ENCODE measurements around the gene GARNL3.

GARNL3 gene

GRCh38 chr9:127233989-127234388 is 30.6 kb upstream of the GARNL3 start:
- no peak for DNase-seq

GRCh38 chr9:127237801-127238200 is 26.8 kb upstream of the GARNL3 start:
- DNase-seq, result no peak

GRCh38 chr9:127241354-127241753 is 23.2 kb upstream of the GARNL3 start:
- no peak for DNase-seq

- peak; percentile 95 for DNase-seq
Observed at GRCh38 chr9:127244609-127245601, 19.7 kb upstream of the GARNL3 start.

GRCh38 chr9:127245637-127246164 is 18.9 kb upstream of the GARNL3 start:
- no peak for DNase-seq

DNA sequence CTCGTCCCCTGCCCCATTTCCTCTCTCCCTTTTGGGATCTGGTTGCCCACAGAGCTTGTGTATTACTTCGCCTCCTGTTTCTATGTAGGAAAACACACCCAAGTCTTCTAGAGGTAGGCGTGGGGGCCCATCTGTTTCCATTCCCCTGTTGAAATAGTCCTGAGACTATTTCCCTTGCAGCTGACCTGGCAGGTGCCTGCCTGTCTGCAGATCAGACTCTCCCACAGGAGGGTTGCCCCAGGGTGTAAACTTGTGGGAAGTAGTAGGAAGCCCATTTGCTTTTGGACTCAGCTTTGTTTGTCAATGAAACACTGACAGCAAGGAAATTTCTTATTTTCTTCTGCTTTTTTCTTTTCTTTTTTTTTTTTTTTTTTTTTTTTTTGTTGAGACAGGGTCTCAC is 16.3 kb upstream of the GARNL3 start:
- no peak for DNase-seq

DNA sequence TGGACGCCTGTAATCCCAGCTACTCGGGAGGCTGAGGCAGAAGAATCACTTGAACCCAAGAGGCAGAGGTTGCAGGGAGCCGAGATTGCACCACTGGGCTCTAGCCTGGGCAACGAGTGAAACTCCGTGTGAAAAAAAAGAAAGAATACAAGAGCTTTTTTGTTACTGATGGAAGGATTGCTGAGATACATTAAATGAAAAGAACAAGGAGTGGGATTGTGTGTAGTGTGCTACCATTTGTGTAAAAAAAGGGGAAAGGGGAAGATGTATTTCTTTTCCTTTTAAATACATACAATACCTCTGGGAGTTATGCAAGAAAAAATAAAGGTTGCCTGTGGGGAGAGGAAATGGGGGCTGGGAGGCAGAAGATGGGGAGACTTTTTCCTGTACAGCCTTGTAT is 14.7 kb upstream of the GARNL3 start:
- no peak for DNase-seq

DNA sequence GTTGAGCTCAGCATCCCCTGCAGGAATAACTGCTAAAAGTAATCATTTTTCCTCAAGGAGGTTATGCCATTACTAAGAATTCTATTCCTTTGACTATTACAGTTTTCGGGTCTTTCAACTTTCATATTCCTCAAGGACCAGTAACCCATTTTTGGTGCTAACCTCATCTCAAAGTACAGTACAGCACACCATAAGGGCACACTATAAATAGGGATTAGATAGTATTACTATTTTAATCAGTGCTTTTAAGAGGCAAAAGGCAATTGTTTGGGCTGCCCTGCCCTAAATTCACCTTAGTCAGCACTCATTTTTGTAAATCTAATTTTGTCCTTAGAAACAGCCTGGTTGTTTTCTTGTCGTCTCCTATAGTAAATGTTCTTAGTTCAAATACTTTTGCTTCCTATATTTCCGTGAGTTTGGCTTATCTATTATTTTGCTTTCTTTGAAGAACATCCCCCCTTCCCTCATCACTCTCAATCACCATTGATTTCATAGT is 13.6 kb upstream of the GARNL3 start:
- no peak for DNase-seq

GRCh38 chr9:127252410-127253318 is 11.9 kb upstream of the GARNL3 start:
- DNase-seq, result no peak

DNA sequence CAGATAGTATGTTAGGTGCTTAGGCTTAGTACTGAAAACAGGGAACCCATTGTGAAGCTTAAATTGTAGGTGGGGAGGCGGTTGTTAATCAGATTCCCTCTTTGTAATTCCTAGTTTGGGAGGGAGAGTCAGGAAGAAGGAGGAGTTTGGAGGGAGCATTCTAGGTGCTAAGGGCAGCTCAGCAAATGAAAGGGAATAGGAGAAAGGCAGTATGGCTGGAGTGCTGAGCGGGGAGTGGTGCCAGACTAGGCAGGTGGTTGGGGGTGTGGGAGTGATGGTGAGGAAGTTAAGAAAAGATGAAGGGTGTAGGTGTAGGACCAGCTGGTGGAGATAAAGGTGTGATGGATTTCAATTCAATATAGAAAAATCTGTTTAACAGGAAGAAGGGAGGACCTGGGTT is 11.1 kb upstream of the GARNL3 start:
- no peak for DNase-seq

DNA sequence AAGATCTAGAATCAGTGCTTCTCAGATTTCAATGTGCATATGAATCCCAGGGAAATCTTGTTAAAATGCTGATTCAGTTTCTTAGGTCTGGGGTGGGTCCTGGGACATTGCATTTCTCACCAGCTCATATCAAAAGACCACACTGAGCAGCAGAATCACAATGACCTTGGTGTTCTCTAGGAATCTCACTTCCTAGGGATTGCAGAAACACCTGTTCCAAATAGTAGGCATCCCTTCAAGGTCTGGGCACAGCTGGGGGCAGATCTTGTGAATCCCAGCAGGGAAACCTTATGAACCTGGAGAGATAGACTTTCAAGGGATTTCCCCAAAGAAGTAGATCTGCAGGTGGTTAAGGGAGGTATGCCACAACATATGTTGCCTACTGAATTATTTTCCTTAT is 8.9 kb upstream of the GARNL3 start:
- DNase-seq, result no peak

GRCh38 chr9:127256324-127256723 is 8.2 kb upstream of the GARNL3 start:
- no peak for DNase-seq

DNA sequence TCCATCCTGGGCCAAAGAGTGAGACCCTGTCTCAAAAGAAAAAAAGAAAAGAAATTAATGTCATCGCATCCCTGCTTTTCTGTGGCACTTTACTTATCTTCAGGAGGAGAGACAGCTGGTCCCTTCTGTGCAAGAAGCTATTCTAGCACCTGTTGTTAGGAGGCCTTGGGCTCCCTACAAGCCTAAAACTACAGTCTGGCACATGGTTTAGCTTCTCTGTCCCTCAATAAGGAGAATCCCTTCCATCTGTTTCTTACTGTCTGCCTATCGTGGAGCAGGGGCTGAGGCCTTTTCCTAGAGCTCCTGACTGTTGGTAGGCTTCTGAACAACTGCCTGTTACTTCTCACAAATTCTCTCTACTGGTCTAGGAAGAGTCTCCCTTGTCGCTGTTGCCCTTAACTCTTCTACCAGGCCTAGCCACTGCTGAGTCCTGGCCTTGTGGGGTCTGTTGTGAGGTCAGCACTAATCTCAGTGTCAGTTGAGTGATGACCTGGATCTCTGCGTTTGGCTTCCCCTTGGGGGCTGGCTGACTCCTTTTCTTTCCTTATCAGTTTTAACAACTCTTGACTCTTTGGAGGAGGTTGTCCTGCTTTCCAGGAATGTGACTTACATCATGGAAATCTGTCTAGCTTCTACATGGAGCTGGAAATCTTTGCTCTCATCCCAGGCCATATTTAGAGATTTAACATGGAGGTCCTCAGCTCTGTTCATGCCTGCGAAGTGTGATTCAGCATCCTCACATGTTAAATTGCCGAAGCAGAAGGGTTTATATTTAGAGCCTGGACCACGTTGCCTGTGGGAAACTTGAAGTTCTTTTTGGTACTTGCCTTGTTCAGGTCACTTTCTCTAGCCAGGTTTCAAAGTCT is 5.7 kb upstream of the GARNL3 start:
- DNase-seq, result no peak

DNA sequence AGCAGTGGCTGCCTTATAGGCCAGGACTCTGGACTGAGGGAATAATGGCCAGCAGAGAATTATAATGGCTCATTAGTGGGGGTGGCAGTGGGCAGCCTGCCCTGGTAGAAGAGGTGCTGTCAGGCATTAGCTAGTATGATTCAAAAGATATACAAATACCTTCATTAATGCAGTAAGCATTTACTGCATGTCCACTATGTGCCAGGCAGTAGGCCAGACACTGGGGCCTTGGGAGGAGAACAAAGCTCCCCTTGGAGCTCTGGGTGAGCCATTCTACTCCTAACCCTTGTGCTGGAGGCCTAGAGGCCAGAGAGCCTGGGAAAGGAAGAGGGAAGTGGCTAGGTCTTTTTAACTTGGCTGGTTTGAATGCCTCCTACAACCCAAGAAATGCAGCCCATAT is 2.0 kb upstream of the GARNL3 start:
- no peak for DNase-seq

DNA sequence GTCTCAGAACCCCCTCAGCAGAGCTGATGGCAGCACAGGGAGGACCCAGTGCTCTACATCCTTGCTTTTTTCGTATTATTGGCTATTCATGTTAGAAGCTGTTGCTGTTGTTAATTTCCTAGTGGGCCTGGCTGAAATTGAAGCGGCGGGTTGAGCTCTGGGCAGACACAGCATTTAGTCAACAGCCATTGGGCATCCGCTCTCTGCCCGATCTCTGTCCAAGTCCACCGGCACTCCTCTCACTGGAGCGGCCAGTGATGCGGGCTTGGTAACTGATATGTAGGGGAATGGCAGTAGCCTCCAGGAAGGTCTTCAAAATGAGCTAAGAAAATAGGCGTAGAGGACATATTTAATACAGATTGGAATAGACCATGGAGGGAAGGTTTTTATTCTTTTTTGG is 1.3 kb upstream of the GARNL3 start:
- DNase-seq, result no peak

DNA sequence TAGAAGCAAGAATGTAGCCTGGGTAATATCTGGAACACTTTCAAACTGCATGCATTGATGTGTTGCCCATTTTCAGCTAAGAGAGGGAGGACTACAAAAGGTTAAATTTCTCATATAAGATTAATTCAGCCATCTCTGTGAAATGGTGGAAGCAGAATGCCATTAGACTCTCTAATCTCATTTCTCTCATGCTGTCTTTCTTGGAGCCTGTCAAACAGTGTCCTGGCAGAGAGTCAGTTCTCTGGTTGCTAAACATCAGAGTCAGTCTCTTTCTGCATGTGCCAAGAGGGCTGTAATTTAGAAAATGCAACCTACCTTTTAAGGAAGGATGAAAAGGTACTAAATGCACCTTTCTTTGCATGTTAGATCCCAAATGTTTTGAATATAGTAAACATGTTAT is 910 bp upstream of the GARNL3 start:
- no peak for DNase-seq

DNA sequence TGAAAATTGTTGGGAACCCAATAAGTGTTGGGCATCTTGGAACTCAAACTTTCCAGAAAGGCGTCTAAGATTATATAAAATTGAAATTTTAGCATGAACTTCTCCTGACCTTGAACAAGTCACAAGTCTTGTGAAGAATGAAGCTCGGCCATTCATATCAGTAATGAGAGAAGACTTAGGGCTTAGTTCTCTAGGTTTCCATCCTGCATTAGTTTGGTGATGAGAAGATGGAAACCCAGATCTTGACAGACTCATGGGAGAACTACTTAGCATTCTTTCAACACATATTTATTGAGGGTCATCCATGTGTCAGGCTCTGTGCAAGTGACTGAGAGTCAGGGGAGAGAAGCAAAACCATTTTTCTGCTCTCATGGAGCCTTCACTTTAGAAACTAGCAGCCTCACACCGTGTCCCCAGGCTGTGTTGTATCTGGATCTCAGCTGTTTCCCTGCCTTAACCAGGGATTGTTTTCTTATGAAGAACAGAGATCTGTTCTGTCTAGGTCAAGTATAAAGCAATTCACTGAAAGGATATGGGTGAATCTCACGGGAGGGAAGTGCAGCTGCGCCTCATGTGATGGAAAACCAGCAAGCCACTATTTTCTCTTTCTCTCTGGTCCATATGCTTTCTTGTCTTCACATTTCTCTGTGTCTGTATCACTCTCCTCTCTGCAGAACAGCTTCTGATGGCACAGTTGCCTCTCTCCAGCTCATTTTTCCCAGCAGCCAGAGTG is 3.4 kb downstream of the GARNL3 start:
- DNase-seq, result no peak

DNA sequence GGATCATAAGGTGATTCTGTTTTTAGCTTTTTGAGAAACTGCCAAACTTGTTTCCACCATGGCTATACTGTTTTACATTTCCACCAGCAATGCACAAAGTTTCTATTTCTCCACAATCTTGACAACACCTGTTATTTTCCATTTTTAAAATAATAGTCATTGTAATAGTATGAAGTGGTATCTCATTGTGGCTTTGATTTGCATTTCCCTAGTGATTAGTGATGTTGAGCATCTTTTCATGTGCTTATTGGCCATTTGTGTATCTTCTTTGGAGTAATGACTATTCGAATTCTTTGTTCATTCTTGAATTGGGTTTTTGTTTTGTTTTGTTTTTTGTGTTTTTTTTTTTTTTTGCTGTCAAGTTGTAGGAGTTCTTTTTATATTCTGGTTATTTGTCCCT is 4.9 kb downstream of the GARNL3 start:
- DNase-seq, result no peak

- DNase-seq, result no peak
Observed at GRCh38 chr9:127273326-127273725, 8.8 kb downstream of the GARNL3 start.

DNA sequence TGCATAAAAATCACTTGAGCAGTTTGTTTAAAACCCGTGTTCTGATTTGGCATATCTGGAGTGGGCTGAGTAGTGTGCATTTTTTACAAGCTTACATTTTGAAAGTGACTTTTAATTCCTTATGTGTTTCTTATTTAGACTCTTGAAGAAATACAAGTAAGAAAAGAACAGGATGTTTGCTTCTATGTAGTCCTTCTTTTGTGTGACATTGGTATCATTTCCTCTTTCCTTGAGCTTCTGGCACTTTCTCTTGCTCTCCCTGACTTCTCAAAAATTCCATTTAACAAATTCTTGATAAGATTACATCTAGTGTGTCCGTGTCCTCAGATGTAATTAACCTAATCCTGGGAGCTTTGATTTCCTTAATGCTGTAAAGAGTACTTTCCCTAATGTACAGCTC is 12.5 kb downstream of the GARNL3 start:
- DNase-seq, result no peak

DNA sequence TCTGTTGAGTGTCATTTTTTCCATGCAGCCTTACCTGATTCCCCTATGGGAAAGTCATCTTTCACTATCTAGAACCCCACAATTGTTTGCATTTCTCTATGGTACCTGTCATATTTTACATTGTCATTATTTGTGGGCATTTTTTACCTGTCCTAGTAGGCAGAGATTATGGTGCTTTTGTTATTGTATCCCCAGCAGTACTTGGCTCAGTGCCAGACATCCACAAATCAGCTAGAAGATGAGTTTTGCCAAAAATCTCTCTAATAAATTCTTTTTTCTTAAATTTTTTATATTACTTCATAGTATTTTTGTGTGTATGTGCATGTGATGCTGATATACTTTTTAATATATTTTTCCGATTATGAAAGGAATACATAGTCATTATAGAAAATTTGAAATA is 13.2 kb downstream of the GARNL3 start:
- no peak for DNase-seq

- DNase-seq, result no peak
Observed at GRCh38 chr9:127278372-127278771, 13.8 kb downstream of the GARNL3 start.
